ENCODE data around the gene TAC4.

TAC4 gene, protein sequence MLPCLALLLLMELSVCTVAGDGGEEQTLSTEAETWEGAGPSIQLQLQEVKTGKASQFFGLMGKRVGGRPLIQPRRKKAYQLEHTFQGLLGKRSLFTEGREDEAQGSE

DNA sequence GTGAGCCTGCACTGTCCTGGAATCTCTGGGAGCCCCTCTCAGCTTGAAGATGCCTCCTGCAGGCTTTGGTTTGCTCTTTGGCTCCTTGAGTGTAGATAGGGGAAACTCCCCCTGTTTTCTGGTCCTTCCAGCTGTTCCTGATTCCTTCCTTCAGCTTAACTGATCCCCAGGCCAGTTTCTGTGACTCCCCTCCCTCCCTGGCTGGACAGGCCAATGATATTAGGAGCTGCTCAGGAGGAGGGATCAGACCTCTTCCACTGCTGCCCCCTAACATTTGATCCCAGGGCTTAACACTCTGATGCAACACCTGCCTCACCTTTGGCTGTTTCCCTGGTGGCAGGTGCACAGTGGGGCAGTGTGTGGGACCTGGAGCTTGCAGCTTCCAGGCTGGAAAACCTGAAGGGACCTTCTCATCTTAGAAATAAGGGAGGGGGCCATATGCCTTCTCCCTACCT is at the start of gene TAC4:
TAC4 (minus strand) TSS at position 51 of the 455 bp plus-strand sequence. CDS start 52 bp downstream, outside the sequence.
- DNase-seq = no peak

DNA sequence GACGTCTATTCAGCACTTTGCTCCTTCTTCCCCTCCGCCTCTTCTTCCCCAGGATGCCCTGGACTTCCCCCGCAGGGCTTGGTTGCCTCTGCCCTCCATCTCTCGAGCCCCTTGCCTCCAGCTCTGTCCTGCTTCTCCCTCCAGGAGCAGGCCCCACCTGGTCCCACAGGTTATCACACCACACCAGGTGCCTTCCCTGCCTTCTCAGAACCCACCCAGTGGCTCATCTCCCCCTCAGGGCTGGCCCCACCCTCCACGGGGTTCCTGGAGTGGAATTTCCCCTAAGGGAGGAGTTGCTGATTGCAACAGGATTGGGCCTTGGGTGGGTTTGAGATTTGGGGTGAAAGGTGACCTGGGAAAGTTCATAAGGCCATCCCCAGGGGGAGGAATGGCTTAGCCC is 49.0 kb upstream of the TAC4 start:
- DNase-seq = no peak

GRCh38 chr17:49896222-49896621 is 48.4 kb upstream of the TAC4 start:
- DNase-seq = no peak

DNA sequence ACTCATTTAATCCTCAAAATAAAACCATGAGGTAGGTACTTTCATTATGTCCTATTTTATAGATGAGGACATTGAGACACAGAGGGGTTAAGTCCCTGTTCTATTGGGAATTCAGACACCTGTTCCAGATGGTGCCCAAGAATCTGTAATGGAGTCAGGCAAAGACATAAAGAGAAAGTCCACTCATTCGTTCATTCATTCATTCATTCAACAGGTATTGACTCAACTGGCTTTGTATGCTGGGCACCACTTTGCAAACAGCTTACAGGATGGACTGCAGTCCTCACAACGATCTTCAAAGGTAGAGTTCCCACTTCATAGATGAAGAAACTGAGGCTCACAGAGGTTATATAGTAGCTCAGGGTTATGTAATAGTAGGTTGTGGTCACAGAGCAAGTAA is 47.9 kb upstream of the TAC4 start:
- DNase-seq = no peak

GRCh38 chr17:49894761-49895160 is 46.9 kb upstream of the TAC4 start:
- no peak for DNase-seq

GRCh38 chr17:49891694-49892389 is 44.0 kb upstream of the TAC4 start:
- no peak for DNase-seq

GRCh38 chr17:49891271-49891670 is 43.4 kb upstream of the TAC4 start:
- DNase-seq = no peak

GRCh38 chr17:49890852-49891251 is 43.0 kb upstream of the TAC4 start:
- DNase-seq = no peak

DNA sequence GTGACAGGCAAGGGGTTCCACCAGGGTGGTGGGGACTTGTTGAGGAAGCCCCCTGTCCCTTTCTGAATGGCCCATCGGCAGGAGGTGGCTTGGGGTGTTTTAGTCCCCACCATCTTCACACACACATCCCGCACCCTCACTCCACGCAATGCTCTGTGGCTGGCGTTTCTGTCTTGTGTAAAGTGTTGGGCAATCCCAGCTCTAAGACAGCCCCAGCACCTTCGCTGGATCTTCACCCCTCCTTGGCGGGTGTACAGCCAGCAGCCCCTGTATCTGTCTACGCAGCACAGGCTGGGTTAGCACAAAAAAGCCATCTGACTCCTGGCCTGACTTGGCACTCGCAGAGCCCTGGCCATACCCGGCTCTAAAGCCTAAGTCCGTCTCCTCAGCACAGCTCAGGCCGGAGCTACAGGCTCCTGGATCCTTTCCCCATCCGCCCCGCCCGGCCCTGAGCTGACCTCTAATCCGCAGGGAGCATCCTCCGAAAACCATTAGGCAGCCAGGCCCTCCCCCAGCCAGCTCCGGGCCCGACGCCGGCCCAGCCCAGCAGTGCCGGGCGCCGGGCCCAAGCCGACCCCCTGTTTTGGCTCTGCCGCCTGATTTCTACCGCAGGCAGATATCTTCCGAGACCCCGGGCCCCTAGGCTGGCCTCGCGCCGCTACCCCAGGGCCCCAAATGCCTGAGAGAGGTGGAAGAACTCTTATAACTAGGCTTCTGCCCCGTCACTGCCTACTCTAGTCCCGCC is 42.4 kb upstream of the TAC4 start:
- DNase-seq = no peak

GRCh38 chr17:49889500-49889899 is 41.6 kb upstream of the TAC4 start:
- no peak for DNase-seq

GRCh38 chr17:49887744-49888360 is 40.0 kb upstream of the TAC4 start:
- no peak for DNase-seq

DNA sequence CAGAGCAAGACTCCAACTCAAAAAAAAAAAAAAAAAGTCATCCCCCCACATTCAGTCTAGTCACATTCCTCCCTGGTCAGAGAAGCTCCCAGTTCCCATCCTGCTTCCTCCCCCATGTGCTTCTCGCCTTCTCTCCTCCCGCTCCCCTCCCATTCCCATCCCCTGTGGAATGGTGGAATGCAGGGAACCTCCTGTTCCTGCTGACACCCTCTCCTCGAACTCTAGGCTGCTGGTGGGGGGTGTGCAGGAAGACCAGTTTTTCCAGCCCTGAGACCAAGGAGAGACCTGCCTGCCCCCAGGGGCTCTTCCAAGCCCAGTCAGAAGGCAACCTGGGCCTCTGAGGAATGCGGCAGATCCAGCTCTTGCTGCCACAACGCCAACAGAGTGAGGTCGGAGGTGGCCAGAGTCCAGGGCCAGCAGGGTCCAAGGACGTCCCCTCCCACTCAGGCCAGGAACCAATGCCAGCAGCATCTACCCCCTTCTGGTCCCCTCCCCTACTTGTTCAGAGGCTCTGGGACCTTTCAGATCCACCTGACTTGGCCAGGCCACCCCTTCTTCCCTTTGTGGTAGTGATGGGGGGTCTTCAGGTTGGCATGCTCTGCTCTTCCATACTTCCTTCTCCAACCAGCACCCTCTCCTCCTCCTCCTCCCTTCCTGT is 39.3 kb upstream of the TAC4 start:
- no peak for DNase-seq

DNA sequence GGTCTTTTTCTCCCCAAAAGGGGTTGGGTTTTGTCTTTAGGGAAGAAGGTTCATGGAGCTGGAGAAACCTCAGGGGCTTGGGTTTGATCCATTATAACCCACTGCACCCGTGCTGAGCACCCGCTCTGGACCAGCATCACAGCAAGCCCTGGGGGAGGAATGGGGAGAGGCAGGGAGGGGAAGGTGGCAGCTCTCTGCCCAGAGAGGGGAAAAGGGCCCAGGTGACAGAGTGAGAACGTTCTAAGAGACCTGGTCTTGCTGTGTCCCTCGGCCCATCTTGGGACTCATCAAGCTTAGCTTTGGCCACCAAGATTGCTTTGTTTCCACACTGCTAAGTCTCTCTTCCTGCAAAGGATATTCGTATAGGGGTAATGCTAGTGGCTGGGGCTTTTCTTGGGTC is 38.2 kb upstream of the TAC4 start:
- DNase-seq = no peak

GRCh38 chr17:49882434-49882833 is 34.6 kb upstream of the TAC4 start:
- DNase-seq = no peak

DNA sequence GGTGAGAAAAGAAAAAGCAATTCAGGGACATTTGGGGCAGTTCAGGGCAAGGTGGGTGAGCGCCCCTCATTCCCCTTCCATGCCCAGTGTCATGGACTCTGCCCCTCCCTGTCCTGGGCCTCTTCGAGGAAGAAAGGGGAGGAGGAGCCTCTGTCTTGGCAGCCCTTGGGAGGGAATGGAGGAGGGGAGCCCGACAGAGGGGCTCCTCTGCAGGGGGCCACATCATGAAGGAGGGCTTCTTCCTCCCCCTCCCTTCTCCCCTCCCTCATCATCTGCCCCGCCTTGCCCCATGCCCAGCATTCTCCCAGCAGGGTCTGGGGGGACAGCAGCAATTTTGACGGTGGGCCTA is 33.2 kb upstream of the TAC4 start:
- no peak for DNase-seq

- DNase-seq = no peak
Observed at GRCh38 chr17:49880291-49881053, 32.6 kb upstream of the TAC4 start.

GRCh38 chr17:49878931-49879904 is 31.3 kb upstream of the TAC4 start:
- no peak for DNase-seq

DNA sequence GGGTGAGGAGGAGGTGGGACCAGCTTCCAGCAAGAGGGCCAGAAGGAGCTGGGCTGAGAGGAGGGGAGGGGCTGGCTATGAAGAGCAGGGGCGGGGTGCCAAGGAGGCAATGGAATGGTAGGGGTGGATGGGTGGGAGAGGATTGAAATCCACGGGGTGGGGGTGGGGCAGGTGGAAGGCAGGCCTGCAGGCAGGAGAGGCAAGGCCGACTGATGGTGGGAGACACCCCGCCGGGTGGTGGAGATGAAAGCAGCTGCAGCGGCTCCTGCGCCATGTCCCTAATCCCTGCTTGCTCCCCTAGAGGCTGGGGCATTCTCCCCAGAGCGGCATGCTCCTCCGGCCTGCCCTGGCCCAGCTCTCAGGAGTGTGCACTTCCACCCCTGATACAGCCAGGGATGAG is 27.8 kb upstream of the TAC4 start:
- no peak for DNase-seq

DNA sequence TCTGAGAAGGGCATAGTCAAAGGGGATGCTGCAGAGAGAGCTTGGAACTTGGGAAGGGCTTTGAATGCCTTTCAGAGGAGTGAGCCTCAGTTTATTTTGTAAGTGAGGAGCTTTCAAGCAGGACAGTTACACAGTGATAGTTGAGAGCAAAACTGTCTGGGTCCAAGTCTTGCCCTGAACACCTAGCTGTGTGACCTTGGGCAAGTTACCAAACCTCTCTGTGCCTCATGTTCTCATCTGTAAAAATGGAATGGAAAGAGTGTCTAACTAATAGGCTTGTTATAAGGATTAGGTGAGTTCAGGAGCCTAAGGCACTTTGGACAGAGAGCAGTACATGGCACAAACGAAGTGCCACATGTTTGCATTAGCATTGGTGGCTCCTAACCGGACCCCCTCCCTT is 27.0 kb upstream of the TAC4 start:
- DNase-seq = no peak

DNA sequence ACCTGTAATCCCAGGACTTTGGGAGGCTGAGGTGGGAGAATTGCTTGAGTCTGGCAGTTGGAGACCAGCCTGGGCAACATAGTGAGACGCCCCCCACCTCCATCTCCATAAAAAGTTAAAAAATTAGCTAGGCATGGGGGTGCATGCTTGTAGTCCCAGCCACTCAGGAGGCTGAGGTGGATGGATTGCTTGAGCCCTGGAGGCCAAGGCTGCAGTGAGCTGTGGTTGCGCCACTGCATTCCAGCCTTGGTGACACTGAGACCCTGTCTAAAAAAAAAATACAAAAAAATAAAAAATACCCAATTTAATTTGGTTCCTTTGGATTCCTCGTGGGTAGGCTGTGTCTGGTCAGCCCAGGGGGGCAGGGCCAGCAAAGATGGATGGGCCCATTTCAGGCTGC is 26.1 kb upstream of the TAC4 start:
- DNase-seq = no peak

- no peak for DNase-seq
Observed at GRCh38 chr17:49873466-49873865, 25.6 kb upstream of the TAC4 start.

All from NCI-H446 treated with DMSO at 0.1 percent for 48 hours (cell line).